SK-N-SH (cell line): Measurements from ENCODE around the gene WDR91. TPM values are rescaled to one million over a fixed set of nuclear protein-coding genes. Genes with fewer than 3 reads are reported as not detected.

Experiments
- CTCF ChIA-PET: fragments of 300-600, 350-600 bp; formaldehyde crosslinking; extraction: SDS; loops from one replicate; lab custom pipeline; 2021; lab: Yijun Ruan, JAX
- POLR2A ChIA-PET: fragments of 350-600 bp; sonication (Branson Sonifier 250); formaldehyde crosslinking; extraction: SDS; loops from one replicate; lab custom pipeline; 2020; ENCODE audit warnings: antibody characterized with exemption, inconsistent platforms; lab: Yijun Ruan, JAX
- DNase-seq: peaks from one replicate; pipeline ENCODE4 v3.0.0; 2012
- H2AFZ ChIP-seq: fragments of 200-600 bp; sonication (generic); 2 replicates; pipeline ENCODE4 v1.8.1; 2016; ENCODE audit warnings: antibody characterized with exemption, mild to moderate bottlenecking, low read depth
- H3F3A ChIP-seq: fragments of 200-600 bp; sonication (generic); replicated peaks from 2 replicates; pipeline ENCODE3; 2016; ENCODE audit warnings: antibody characterized with exemption, mild to moderate bottlenecking; ENCODE audit not compliant: insufficient read depth
- H3K27ac ChIP-seq, 2 experiments: fragments of 200-500 bp in 1 of 2; fragments of 200-600 bp in 1 of 2; sonication (Bioruptor generic) in 1 of 2; sonication (generic), shearing (Covaris generic) in 1 of 2; 2 replicates each; pipeline versions ENCODE4 v1.5.1 to v1.6.1; 2014 to 2016; ENCODE audit warnings: low read depth in 2 of 2, inconsistent platforms in 1 of 2, low read length in 1 of 2, mild to moderate bottlenecking in 1 of 2, mixed read lengths in 1 of 2
- H3K27me3 ChIP-seq: fragments of 200-600 bp; sonication (generic), shearing (Covaris generic); 2 replicates; pipeline ENCODE4 v1.6.1; 2016; ENCODE audit warnings: mixed run types; ENCODE audit not compliant: insufficient read depth
- H3K36me3 ChIP-seq, 2 experiments: fragments of 200-500 bp in 1 of 2; fragments of 200-600 bp in 1 of 2; sonication (Bioruptor generic) in 1 of 2; sonication (generic) in 1 of 2; replicated peaks in 1 of 2; 2 replicates each; pipeline versions ENCODE3 to v1.5.1; 2014 to 2016; ENCODE audit warnings: low read length in 1 of 2, mild to moderate bottlenecking in 1 of 2; ENCODE audit not compliant: insufficient read depth in 2 of 2, control insufficient read depth in 1 of 2
- H3K4me1 ChIP-seq, 2 experiments: fragments of 200-500 bp in 1 of 2; fragments of 200-600 bp in 1 of 2; sonication (Bioruptor generic) in 1 of 2; sonication (generic), shearing (Covaris generic) in 1 of 2; 2 replicates each; pipeline versions ENCODE4 v1.5.1 to v1.6.1; 2014 to 2016; ENCODE audit warnings: low read depth in 1 of 2, low read length in 1 of 2, mixed run types in 1 of 2; ENCODE audit not compliant: insufficient read depth in 2 of 2, control insufficient read depth in 1 of 2
- H3K4me2 ChIP-seq: fragments of 200-600 bp; sonication (generic), shearing (Covaris generic); 2 replicates; pipeline ENCODE4 v1.6.1; 2017; ENCODE audit warnings: mixed run types
- H3K4me3 ChIP-seq, 2 experiments: fragments of 200-500 bp in 1 of 2; fragments of 200-600 bp in 1 of 2; sonication (Bioruptor generic) in 1 of 2; sonication (generic), shearing (Covaris generic) in 1 of 2; 2 replicates each; pipeline versions ENCODE4 v1.5.1 to v1.8.1; 2014 to 2016; ENCODE audit warnings: low read depth in 2 of 2, inconsistent platforms in 1 of 2, low read length in 1 of 2, mild to moderate bottlenecking in 1 of 2, mixed read lengths in 1 of 2, moderate library complexity in 1 of 2
- H3K79me2 ChIP-seq: fragments of 200-600 bp; sonication (generic); 2 replicates; pipeline ENCODE4 v1.8.1; 2017; ENCODE audit warnings: mild to moderate bottlenecking; ENCODE audit not compliant: insufficient read depth
- H3K9ac ChIP-seq: fragments of 200-600 bp; sonication (generic); 2 replicates; pipeline ENCODE4 v1.6.1; 2017; ENCODE audit warnings: mixed run types
- H3K9me2 ChIP-seq: fragments of 200-600 bp; sonication (generic); 2 replicates; pipeline ENCODE4 v1.6.1; 2017; ENCODE audit warnings: mixed run types
- H3K9me3 ChIP-seq: fragments of 200-600 bp; sonication (generic); 2 replicates; pipeline ENCODE4 v1.6.1; 2017; ENCODE audit warnings: mixed run types, mild to moderate bottlenecking, moderate library complexity
- H4K20me1 ChIP-seq: fragments of 200-600 bp; sonication (generic); 2 replicates; pipeline ENCODE4 v1.6.1; 2017; ENCODE audit warnings: mild to moderate bottlenecking, mixed run types; ENCODE audit not compliant: insufficient read depth
- ELF1 ChIP-seq: IDR thresholded peaks from 2 replicates; pipeline ENCODE4 v1.4.0; 2012
- EP300 ChIP-seq, 2 experiments: IDR thresholded peaks; 2 replicates each; pipeline versions ENCODE4 v1.4.0 to v1.6.1; 2012; ENCODE audit warnings: borderline replicate concordance in 1 of 2, low read depth in 1 of 2, low read length in 1 of 2
- FOXM1 ChIP-seq: IDR thresholded peaks from 2 replicates; pipeline ENCODE4 v1.4.0; 2012; ENCODE audit warnings: low read depth, mild to moderate bottlenecking
- GATA2 ChIP-seq: sonication (generic); formaldehyde crosslinking; IDR thresholded peaks from 2 replicates; pipeline ENCODE4 v1.5.0; 2020; ENCODE audit warnings: mild to moderate bottlenecking, missing genetic modification reagents
- IRF3 ChIP-seq: fragments of 150-350 bp; IDR thresholded peaks from 2 replicates; pipeline ENCODE4 v1.6.1; 2016; ENCODE audit warnings: mild to moderate bottlenecking, low read depth, low read length
- JUND ChIP-seq: IDR thresholded peaks from 2 replicates; pipeline ENCODE4 v1.4.0; 2012
- MEF2A ChIP-seq: IDR thresholded peaks from 2 replicates; pipeline ENCODE4 v1.4.0; 2012; ENCODE audit warnings: low read depth, borderline replicate concordance
- NFIC ChIP-seq: IDR thresholded peaks from 2 replicates; pipeline ENCODE4 v1.4.0; 2012; ENCODE audit warnings: borderline replicate concordance
- NRF1 ChIP-seq: IDR thresholded peaks from 2 replicates; pipeline ENCODE4 v1.6.1; 2012; ENCODE audit warnings: low read depth, mild to moderate bottlenecking, low read length
- POLR2AphosphoS5 ChIP-seq: IDR thresholded peaks from 2 replicates; pipeline ENCODE4 v1.6.1; 2012; ENCODE audit warnings: low read depth, low read length
- RAD21 ChIP-seq: IDR thresholded peaks from 2 replicates; pipeline ENCODE4 v1.6.1; 2012; ENCODE audit warnings: mild to moderate bottlenecking, low read length
- RCOR1 ChIP-seq: fragments of 150-350 bp; IDR thresholded peaks from 2 replicates; pipeline ENCODE4 v1.6.1; 2017; ENCODE audit warnings: antibody characterized with exemption, low read length
- SMC3 ChIP-seq: IDR thresholded peaks from 2 replicates; pipeline ENCODE4 v1.6.1; 2012; ENCODE audit warnings: low read depth, low read length, improper control_type of control experiment
- TAF1 ChIP-seq: IDR thresholded peaks from 2 replicates; pipeline ENCODE4 v1.6.1; 2012; ENCODE audit warnings: low read depth, mild to moderate bottlenecking, low read length, moderate library complexity, borderline replicate concordance
- TCF12 ChIP-seq: IDR thresholded peaks from 2 replicates; pipeline ENCODE4 v1.4.0; 2012
- TEAD4 ChIP-seq: IDR thresholded peaks from 2 replicates; pipeline ENCODE4 v1.4.0; 2012; ENCODE audit warnings: mild to moderate bottlenecking, borderline replicate concordance; ENCODE audit not compliant: insufficient read depth
- WGBS: methylation state at CpG from one replicate; pipeline ENCODE4 v1.1.6; 2017; ENCODE audit warnings: low lambda C conversion rate; 5-methylcytosine and 5-hydroxymethylcytosine counted together
- polyA plus RNA-seq, 3 experiments: library from polyadenylated mRNA; depleted of rRNA; stranded (reverse); fragments of >200 nt; gene quantifications; 2 replicates each; pipeline ENCODE4 v1.2.3, GENCODE V29; 2012
- TF ChIP-seq, protein P1 (sequence below): IDR thresholded peaks from 2 replicates; pipeline ENCODE4 v1.4.0; 2012; ENCODE audit warnings: low read depth, borderline replicate concordance

Gene WDR91
- polyA plus RNA-seq, 1 of the 3 experiments (the other 2 are of a cell fraction), result 8.4 TPM

DNA sequence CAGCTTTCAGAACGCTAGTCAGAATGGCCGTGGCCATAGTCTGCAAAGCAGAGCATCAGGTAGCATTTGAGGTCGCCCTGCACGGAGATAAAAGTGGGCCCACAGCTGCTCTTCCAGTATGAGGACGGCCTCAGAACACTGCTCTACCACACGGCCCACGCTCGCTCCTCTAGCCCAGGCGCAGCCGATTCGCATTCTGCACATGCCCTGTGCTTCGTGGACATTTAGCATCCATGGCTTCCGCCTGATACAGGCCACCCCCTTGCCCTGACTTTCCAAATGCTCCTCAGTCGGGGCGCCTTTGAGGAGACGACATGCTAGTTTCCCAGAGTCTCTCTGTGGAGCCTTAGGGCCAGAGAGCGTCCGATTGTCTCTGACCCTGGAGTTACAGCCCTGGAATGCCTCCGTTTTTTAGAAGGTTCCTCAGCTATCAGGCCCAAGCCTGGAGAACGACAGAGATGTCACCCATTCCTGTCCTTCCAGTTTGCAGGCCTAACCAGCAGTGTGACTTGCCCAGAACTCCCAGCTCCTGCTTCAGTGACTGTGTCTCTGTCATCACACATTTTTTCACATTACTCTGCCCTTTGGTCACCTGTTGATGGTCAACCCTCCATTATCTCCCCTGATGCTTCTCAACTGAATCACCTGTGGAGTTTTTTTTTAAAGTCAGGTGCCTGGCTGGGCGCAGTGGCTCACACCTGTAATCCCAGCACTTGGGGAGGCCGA, 36.6 kb upstream of the WDR91 start:
- no peaks in the 10 kb centered on the region for H3K36me3 ChIP-seq
- H3K4me2 ChIP-seq, result no peak overlapping the region
- H3K9ac ChIP-seq, result no peak overlapping the region
- H3K9me3 ChIP-seq, result no peaks in the 10 kb centered on the region
- no peak overlapping the region for H3K4me3 ChIP-seq
- no peaks in the 10 kb centered on the region for H3K79me2 ChIP-seq
- CTCF ChIA-PET, result interaction anchor here (1.1 kb wide), 1 partner anchor 26 kb away, joined by 4 read pairs; no protein-coding TSS in a partner anchor
- H2AFZ ChIP-seq, result no peak overlapping the region
- no peak overlapping the region for H3K27ac ChIP-seq
- DNase-seq, result no peak
- no peaks in the 10 kb centered on the region for H3K9me2 ChIP-seq
- no peaks in the 10 kb centered on the region for H3F3A ChIP-seq
- TF ChIP-seq FOXM1 (no peak), RCOR1 (no peak), NRF1 (no peak), TEAD4 (no peak), EP300 (IDR thresholded peaks at IDR 0.05; ENCODE audit: borderline replicate concordance in 1 of 2, low read depth in 1 of 2, low read length in 1 of 2) (no peak), IRF3 (no peak), SMC3 (no peak), JUND (no peak), ELF1 (no peak), TCF12 (no peak)
- TF ChIP-seq, all 33 proteins: peak for 0
- Histone ChIP-seq H3K27me3 (peaks cover 5% of the 10 kb centered on the region; the same call in 1 of the 2 replicates), H3K4me1 (no peaks in the 10 kb centered on the region), H4K20me1 (no peaks in the 10 kb centered on the region)
- POLR2A ChIA-PET, result no interaction called here
- WGBS, result 85% methylated on average over 21 of the region's 22 CpGs

GRCh38 chr7:135246191-135246825, 35.0 kb upstream of the WDR91 start:
- 91% methylated on average over 32 of the region's 43 CpGs for WGBS

More at GRCh38 chr7:135246191-135246825, 35.0 kb upstream of the WDR91 start:
- no peaks in the 10 kb centered on the region for H3K79me2 ChIP-seq
- H3K9me3 ChIP-seq, result no peaks in the 10 kb centered on the region
- H3K4me3 ChIP-seq, result no peak overlapping the region
- POLR2A ChIA-PET, result no interaction called here
- no peaks in the 10 kb centered on the region for H3K9me2 ChIP-seq
- H3K4me2 ChIP-seq, result no peak overlapping the region
- H3K4me1 ChIP-seq, result no peaks in the 10 kb centered on the region
- H3K27ac ChIP-seq, result no peak overlapping the region
- TF ChIP-seq GATA2 (CRISPR knock-in tag) (no peak), JUND (no peak), NRF1 (no peak), TAF1 (no peak), TCF12 (no peak), POLR2AphosphoS5 (no peak), FOXM1 (no peak), MEF2A (no peak), NFIC (no peak), RAD21 (no peak), EP300 (IDR thresholded peaks at IDR 0.05; ENCODE audit: borderline replicate concordance in 1 of 2, low read depth in 1 of 2, low read length in 1 of 2) (no peak)
- TF ChIP-seq, protein P1, sequence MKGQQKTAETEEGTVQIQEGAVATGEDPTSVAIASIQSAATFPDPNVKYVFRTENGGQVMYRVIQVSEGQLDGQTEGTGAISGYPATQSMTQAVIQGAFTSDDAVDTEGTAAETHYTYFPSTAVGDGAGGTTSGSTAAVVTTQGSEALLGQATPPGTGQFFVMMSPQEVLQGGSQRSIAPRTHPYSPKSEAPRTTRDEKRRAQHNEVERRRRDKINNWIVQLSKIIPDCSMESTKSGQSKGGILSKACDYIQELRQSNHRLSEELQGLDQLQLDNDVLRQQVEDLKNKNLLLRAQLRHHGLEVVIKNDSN, result no peak
- no peaks in the 10 kb centered on the region for H3F3A ChIP-seq
- H2AFZ ChIP-seq, result no peak overlapping the region
- no peak overlapping the region for H3K9ac ChIP-seq
- H3K36me3 ChIP-seq, result no peaks in the 10 kb centered on the region
- H4K20me1 ChIP-seq, result no peaks in the 10 kb centered on the region
- peak; percentile 24 for DNase-seq
- CTCF ChIA-PET, result interaction anchor here (0.6 kb wide), 1 partner anchor 333 kb away, joined by 3 read pairs; no protein-coding TSS in a partner anchor
- H3K27me3 ChIP-seq, result peaks cover 5% of the 10 kb centered on the region; the same call in 1 of the 2 replicates
